Measurements from ENCODE around the gene ITPK1.

ITPK1 gene

GRCh38 chr14:93100100-93100499 is 15.6 kb downstream of the ITPK1 start:
- FAIRE-seq = no peak
- no peak for TF ChIP-seq POLR2AphosphoS5 (IDR thresholded peaks at IDR 0.05; ENCODE audit: low read depth, low read length)
- no peak for TF ChIP-seq POLR2A (IDR thresholded peaks at IDR 0.05; ENCODE audit: low read depth, low read length)
- TF ChIP-seq TAF1 (IDR thresholded peaks at IDR 0.05; ENCODE audit: borderline replicate concordance, low read depth, low read length) = no peak
- no peak for DNase-seq (ENCODE audit: insufficient read length)

GRCh38 chr14:93099643-93100042 is 16.1 kb downstream of the ITPK1 start:
- no peak for TF ChIP-seq POLR2A (IDR thresholded peaks at IDR 0.05; ENCODE audit: low read depth, low read length)
- TF ChIP-seq TAF1 (IDR thresholded peaks at IDR 0.05; ENCODE audit: borderline replicate concordance, low read depth, low read length) = no peak
- TF ChIP-seq POLR2AphosphoS5 (IDR thresholded peaks at IDR 0.05; ENCODE audit: low read depth, low read length) = no peak
- FAIRE-seq (no peak), DNase-seq (ENCODE audit: insufficient read length) (no peak)

GRCh38 chr14:93099196-93099595 is 16.5 kb downstream of the ITPK1 start:
- no peak for TF ChIP-seq POLR2A (IDR thresholded peaks at IDR 0.05; ENCODE audit: low read depth, low read length)
- TF ChIP-seq TAF1 (IDR thresholded peaks at IDR 0.05; ENCODE audit: borderline replicate concordance, low read depth, low read length) = no peak
- TF ChIP-seq POLR2AphosphoS5 (IDR thresholded peaks at IDR 0.05; ENCODE audit: low read depth, low read length) = no peak
- DNase-seq (ENCODE audit: insufficient read length) = no peak

GRCh38 chr14:93096691-93097322 is 18.9 kb downstream of the ITPK1 start:
- DNase-seq (ENCODE audit: insufficient read length) (no peak), FAIRE-seq (no peak)
- no peak for TF ChIP-seq POLR2A (IDR thresholded peaks at IDR 0.05; ENCODE audit: low read depth, low read length)

More at GRCh38 chr14:93099196-93099595, 16.5 kb downstream of the ITPK1 start:
- FAIRE-seq = no peak

GRCh38 chr14:93095742-93096510 is 19.8 kb downstream of the ITPK1 start:
- no peak for FAIRE-seq
- DNase-seq (ENCODE audit: insufficient read length) = no peak
- TF ChIP-seq POLR2A (IDR thresholded peaks at IDR 0.05; ENCODE audit: low read depth, low read length) (no peak), POLR2AphosphoS5 (IDR thresholded peaks at IDR 0.05; ENCODE audit: low read depth, low read length) (no peak), TAF1 (IDR thresholded peaks at IDR 0.05; ENCODE audit: borderline replicate concordance, low read depth, low read length) (no peak)

- DNase-seq (ENCODE audit: insufficient read length) (no peak), FAIRE-seq (no peak)
- TF ChIP-seq TAF1 (IDR thresholded peaks at IDR 0.05; ENCODE audit: borderline replicate concordance, low read depth, low read length) (no peak), POLR2AphosphoS5 (IDR thresholded peaks at IDR 0.05; ENCODE audit: low read depth, low read length) (no peak), POLR2A (IDR thresholded peaks at IDR 0.05; ENCODE audit: low read depth, low read length) (no peak)
Observed at GRCh38 chr14:93094121-93094918, 21.4 kb downstream of the ITPK1 start.

- no peak for TF ChIP-seq TAF1 (IDR thresholded peaks at IDR 0.05; ENCODE audit: borderline replicate concordance, low read depth, low read length)
- TF ChIP-seq POLR2A (IDR thresholded peaks at IDR 0.05; ENCODE audit: low read depth, low read length) = no peak
- TF ChIP-seq POLR2AphosphoS5 (IDR thresholded peaks at IDR 0.05; ENCODE audit: low read depth, low read length) = no peak
- no peak for DNase-seq (ENCODE audit: insufficient read length)
- FAIRE-seq = no peak
Observed at GRCh38 chr14:93092606-93093556, 22.8 kb downstream of the ITPK1 start.

GRCh38 chr14:93091666-93092065 is 24.1 kb downstream of the ITPK1 start:
- no peak for TF ChIP-seq TAF1 (IDR thresholded peaks at IDR 0.05; ENCODE audit: borderline replicate concordance, low read depth, low read length)
- DNase-seq (ENCODE audit: insufficient read length) (no peak), FAIRE-seq (no peak)

GRCh38 chr14:93090826-93091555 is 24.7 kb downstream of the ITPK1 start:
- no peak for FAIRE-seq
- TF ChIP-seq POLR2AphosphoS5 (IDR thresholded peaks at IDR 0.05; ENCODE audit: low read depth, low read length) (no peak), POLR2A (IDR thresholded peaks at IDR 0.05; ENCODE audit: low read depth, low read length) (no peak), TAF1 (IDR thresholded peaks at IDR 0.05; ENCODE audit: borderline replicate concordance, low read depth, low read length) (no peak)
- no peak for DNase-seq (ENCODE audit: insufficient read length)

GRCh38 chr14:93089521-93090269 is 26.0 kb downstream of the ITPK1 start:
- no peak for TF ChIP-seq POLR2AphosphoS5 (IDR thresholded peaks at IDR 0.05; ENCODE audit: low read depth, low read length)
- TF ChIP-seq TAF1 (IDR thresholded peaks at IDR 0.05; ENCODE audit: borderline replicate concordance, low read depth, low read length) = no peak
- no peak for TF ChIP-seq POLR2A (IDR thresholded peaks at IDR 0.05; ENCODE audit: low read depth, low read length)
- FAIRE-seq (no peak), DNase-seq (ENCODE audit: insufficient read length) (no peak)

Data from GM12892 (cell line).